GM23338 (cell line): ENCODE measurements around the gene MRGPRG. TPM values are rescaled to one million over a fixed set of nuclear protein-coding genes. Genes with fewer than 3 reads are reported as not detected.

Experiments used
- ATAC-seq: fragments of 200-7000 bp; cut with Tn5 transposase; 3 replicates; pipeline ENCODE4 v1.9.1; 2020
- DNase-seq: peaks from one replicate; pipeline ENCODE4 v3.0.0-alpha.2; 2015; ENCODE audit warnings: low spot score
- H2AFZ ChIP-seq: fragments of 200-600 bp; sonication (generic); 2 replicates; pipeline ENCODE4 v1.8.0; 2016; ENCODE audit warnings: antibody characterized with exemption, mild to moderate bottlenecking, moderate library complexity
- H3F3A ChIP-seq: fragments of 200-600 bp; sonication (generic); replicated peaks from 2 replicates; pipeline ENCODE4 v1.8.0; 2017; ENCODE audit warnings: antibody characterized with exemption, mixed run types, low read depth
- H3K27ac ChIP-seq: fragments of 200-600 bp; sonication (generic); 2 replicates; pipeline ENCODE4 v1.6.1; 2016; ENCODE audit warnings: low read depth
- H3K27me3 ChIP-seq: fragments of 200-600 bp; sonication (generic); 2 replicates; pipeline ENCODE4 v1.8.0; 2016; ENCODE audit warnings: mild to moderate bottlenecking, mixed run types, moderate library complexity; ENCODE audit not compliant: insufficient read depth
- H3K36me3 ChIP-seq: fragments of 200-600 bp; sonication (generic); 2 replicates; pipeline ENCODE4 v1.8.0; 2016; ENCODE audit warnings: mild to moderate bottlenecking; ENCODE audit not compliant: insufficient read depth
- H3K4me1 ChIP-seq: fragments of 200-600 bp; sonication (generic); 2 replicates; pipeline ENCODE4 v1.8.0; 2016; ENCODE audit warnings: mild to moderate bottlenecking, moderate library complexity; ENCODE audit not compliant: insufficient read depth
- H3K4me2 ChIP-seq: fragments of 200-600 bp; sonication (generic); 2 replicates; pipeline ENCODE4 v1.7.1; 2017; ENCODE audit warnings: mixed run types
- H3K4me3 ChIP-seq: fragments of 200-600 bp; sonication (generic); 2 replicates; pipeline ENCODE4 v1.6.1; 2016; ENCODE audit warnings: mixed run types
- H3K79me2 ChIP-seq: fragments of 200-600 bp; sonication (generic); replicated peaks from 2 replicates; pipeline ENCODE4 v1.8.0; 2017; ENCODE audit warnings: mild to moderate bottlenecking; ENCODE audit not compliant: insufficient read depth
- H3K9me2 ChIP-seq: fragments of 200-600 bp; sonication (generic); 2 replicates; pipeline ENCODE4 v1.8.0; 2017; ENCODE audit not compliant: insufficient read depth
- H4K20me1 ChIP-seq: fragments of 200-600 bp; sonication (generic); replicated peaks from 2 replicates; pipeline ENCODE4 v1.8.0; 2017; ENCODE audit warnings: mild to moderate bottlenecking; ENCODE audit not compliant: insufficient read depth
- H3K27ac Mint-ChIP-seq: 2 replicates; pipeline ENCODE4 v1.8.0; 2020; ENCODE audit warnings: inconsistent platforms, mild to moderate bottlenecking, moderate library complexity, mixed read lengths
- H3K27me3 Mint-ChIP-seq: 3 replicates; pipeline ENCODE4 v1.8.0; 2022; ENCODE audit warnings: low read depth, mild to moderate bottlenecking, moderate library complexity, mixed read lengths, inconsistent platforms; ENCODE audit not compliant: insufficient read depth, poor library complexity
- H3K36me3 Mint-ChIP-seq: 3 replicates; pipeline ENCODE4 v1.8.0; 2021; ENCODE audit warnings: low read depth, mild to moderate bottlenecking, inconsistent platforms, moderate library complexity, mixed read lengths
- H3K4me1 Mint-ChIP-seq: 3 replicates; pipeline ENCODE4 v1.8.0; 2020; ENCODE audit warnings: mild to moderate bottlenecking, inconsistent platforms, mixed read lengths
- H3K4me3 Mint-ChIP-seq: 3 replicates; pipeline ENCODE4 v1.8.0; 2021; ENCODE audit warnings: moderate library complexity, mild to moderate bottlenecking, inconsistent platforms, mixed read lengths
- H3K9me3 Mint-ChIP-seq: 3 replicates; pipeline ENCODE4 v1.8.0; 2020; ENCODE audit warnings: moderate library complexity, mild to moderate bottlenecking, inconsistent platforms, mixed read lengths
- CREB1 ChIP-seq: fragments of 250-450 bp; sonication (Bioruptor Pico); IDR thresholded peaks from 2 replicates; pipeline ENCODE4 v1.5.0; 2020; ENCODE audit warnings: low read depth, mild to moderate bottlenecking, moderate library complexity
- EZH2 ChIP-seq: fragments of 200-600 bp; sonication (generic); IDR thresholded peaks from one replicate; pipeline ENCODE4 v1.8.0; 2017; ENCODE audit warnings: antibody characterized with exemption, mild to moderate bottlenecking, low read depth; ENCODE audit not compliant: unreplicated experiment
- NANOG ChIP-seq: IDR thresholded peaks from 2 replicates; pipeline ENCODE4 v1.6.1; 2016; ENCODE audit warnings: antibody characterized with exemption, borderline replicate concordance
- STAT1 ChIP-seq: IDR thresholded peaks from one replicate; pipeline ENCODE4 v1.6.1; 2016; ENCODE audit warnings: antibody characterized with exemption; ENCODE audit not compliant: unreplicated experiment
- ZNF114 ChIP-seq: fragments of 250-450 bp; sonication (Bioruptor Pico); IDR thresholded peaks from 2 replicates; pipeline ENCODE4 v1.5.0; 2020; ENCODE audit warnings: mild to moderate bottlenecking, moderate library complexity
- ZNF331 ChIP-seq: fragments of 250-450 bp; sonication (Bioruptor Pico); IDR thresholded peaks from 2 replicates; pipeline ENCODE4 v1.5.0; 2020; ENCODE audit warnings: low read depth, mild to moderate bottlenecking, moderate library complexity
- polyA plus RNA-seq: library from polyadenylated mRNA; unstranded; fragments of >200 nt; fragmentation: Nextera tagmentation; extraction: Ambion mirVana; gene quantifications from 2 replicates; pipeline ENCODE4 v1.2.1, GENCODE V29; 2016
- total RNA-seq: library from RNA; depleted of rRNA; stranded (reverse); fragments of >200 nt; shearing (Covaris generic); gene quantifications from 2 replicates; pipeline ENCODE4 v1.2.3, GENCODE V29; 2014
- TF ChIP-seq, protein P1 (sequence below): fragments of 250-450 bp; sonication (Bioruptor Pico); IDR thresholded peaks from 2 replicates; pipeline ENCODE4 v1.5.0; 2020; ENCODE audit warnings: mild to moderate bottlenecking, moderate library complexity
- TF ChIP-seq, protein P2 (sequence below), 2 experiments: fragments of 200-600 bp in 1 of 2; sonication (generic) in 1 of 2; conservative IDR thresholded peaks; 2 replicates each; pipeline versions ENCODE4 v1.5.1 to v1.6.1; 2016 to 2017; ENCODE audit warnings: antibody characterized with exemption in 2 of 2, low read depth in 2 of 2, mild to moderate bottlenecking in 2 of 2, moderate library complexity in 1 of 2
- TF ChIP-seq, protein P3 (sequence below): IDR thresholded peaks from one replicate; pipeline ENCODE4 v1.6.1; 2018; ENCODE audit warnings: antibody characterized with exemption; ENCODE audit not compliant: unreplicated experiment

The MRGPRG gene
- total and polyA plus RNA-seq, 2 experiments from 2014 or later = not detected

DNA sequence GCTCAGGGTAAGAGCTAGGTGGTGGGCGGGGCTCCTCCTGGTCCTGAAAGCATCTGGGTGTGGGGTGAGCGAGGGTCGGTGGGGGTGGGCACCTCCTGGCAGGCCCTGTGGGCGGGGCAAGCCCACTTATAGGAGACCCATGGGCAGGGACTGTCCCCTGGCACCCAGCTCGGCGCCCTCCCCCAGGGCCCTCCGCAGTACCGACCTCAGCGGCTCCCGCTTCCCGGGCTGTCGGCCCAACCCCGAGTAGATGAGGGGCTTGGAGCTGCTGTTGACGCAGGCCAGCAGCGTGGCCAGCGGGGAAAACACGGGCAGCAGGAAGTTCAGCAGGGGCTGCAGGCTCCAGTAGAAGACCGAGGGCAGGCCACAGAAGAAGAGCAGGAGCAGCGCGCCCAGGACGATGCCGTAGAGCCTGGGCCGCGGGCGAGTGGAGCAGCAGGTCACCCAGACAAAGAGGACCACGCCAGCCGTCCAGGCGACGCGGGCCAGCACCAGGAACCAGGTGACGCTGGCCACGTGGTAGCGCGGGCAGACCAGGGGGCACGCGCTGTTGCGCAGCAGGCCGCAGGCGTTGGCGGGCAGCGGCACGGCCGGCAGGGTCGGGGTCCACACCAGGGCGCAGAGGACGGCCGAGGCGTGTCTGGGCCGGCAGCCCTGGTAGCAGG lies 663 bp downstream of the MRGPRG start:
- Histone ChIP-seq H3K9me2 (no peaks in the 10 kb centered on the region; the same call in 1 of the 2 replicates), H3K27me3 (no peaks in the 10 kb centered on the region), H3F3A (no peaks in the 10 kb centered on the region), H4K20me1 (no peaks in the 10 kb centered on the region), H3K4me1 (peaks cover 13% of the 10 kb centered on the region; the same call in 1 of the 2 replicates), H3K4me3 (no peak overlapping the region), H3K79me2 (no peaks in the 10 kb centered on the region), H3K27ac (no peak overlapping the region), H2AFZ (no peak overlapping the region), H3K36me3 (no peaks in the 10 kb centered on the region), H3K4me2 (no peak overlapping the region)
- Mint-ChIP-seq H3K36me3 (no peaks in the 10 kb centered on the region), H3K9me3 (no peaks in the 10 kb centered on the region), H3K4me1 (peaks cover 26% of the 10 kb centered on the region), H3K27me3 (peaks cover 4% of the 10 kb centered on the region), H3K27ac (no peak overlapping the region), H3K4me3 (no peak overlapping the region)
- TF ChIP-seq ZNF331 (CRISPR knock-in tag) = no peak
- TF ChIP-seq EZH2 = no peak
- DNase-seq (no peak), ATAC-seq (no peak)

DNA sequence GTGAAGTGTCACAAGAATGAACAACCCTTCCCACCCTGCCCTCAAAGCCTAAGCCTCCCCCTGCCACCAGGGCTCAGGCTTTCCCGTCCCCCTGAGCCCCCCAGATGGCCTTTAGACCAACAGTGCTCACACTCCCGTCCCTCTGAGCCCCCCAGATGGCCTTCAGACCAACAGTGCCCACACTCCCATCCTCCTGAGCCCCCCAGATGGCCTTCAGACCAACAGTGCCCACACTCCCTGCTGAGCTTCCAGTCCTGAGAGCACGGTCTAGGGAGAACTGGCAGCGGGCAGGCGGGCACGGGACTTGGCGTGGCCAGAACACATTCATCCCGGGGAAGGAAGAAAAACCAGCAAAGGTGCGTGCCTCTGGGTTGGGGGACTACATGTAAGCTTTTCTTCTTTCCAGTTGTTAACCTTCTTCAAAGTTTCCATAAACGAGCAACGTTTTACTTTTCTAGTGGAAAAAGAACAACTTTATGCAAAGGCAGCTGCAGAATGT lies 2.5 kb downstream of the MRGPRG start:
- ATAC-seq (no peak), DNase-seq (no peak)
- H3K4me3 Mint-ChIP-seq = no peak overlapping the region
- no peaks in the 10 kb centered on the region for H3F3A ChIP-seq
- no peak overlapping the region for H3K4me3 ChIP-seq
- no peaks in the 10 kb centered on the region for H3K9me3 Mint-ChIP-seq
- H3K9me2 ChIP-seq = peaks cover 2% of the 10 kb centered on the region
- H2AFZ ChIP-seq = no peak overlapping the region
- no peaks in the 10 kb centered on the region for H4K20me1 ChIP-seq
- H3K4me1 Mint-ChIP-seq = peaks cover 24% of the 10 kb centered on the region
- no peaks in the 10 kb centered on the region for H3K27me3 ChIP-seq
- no peak overlapping the region for H3K27ac Mint-ChIP-seq
- no peaks in the 10 kb centered on the region for H3K79me2 ChIP-seq
- peaks cover 2% of the 10 kb centered on the region for H3K27me3 Mint-ChIP-seq
- H3K36me3 ChIP-seq = 0 out of 2 replicates have a peak, but pooled peaks cover 4% of the 10 kb centered on the region
- H3K4me2 ChIP-seq = no peak overlapping the region
- H3K36me3 Mint-ChIP-seq = no peaks in the 10 kb centered on the region
- H3K27ac ChIP-seq = no peak overlapping the region
- peaks cover 13% of the 10 kb centered on the region; the same call in 1 of the 2 replicates for H3K4me1 ChIP-seq
- TF ChIP-seq, protein P1, sequence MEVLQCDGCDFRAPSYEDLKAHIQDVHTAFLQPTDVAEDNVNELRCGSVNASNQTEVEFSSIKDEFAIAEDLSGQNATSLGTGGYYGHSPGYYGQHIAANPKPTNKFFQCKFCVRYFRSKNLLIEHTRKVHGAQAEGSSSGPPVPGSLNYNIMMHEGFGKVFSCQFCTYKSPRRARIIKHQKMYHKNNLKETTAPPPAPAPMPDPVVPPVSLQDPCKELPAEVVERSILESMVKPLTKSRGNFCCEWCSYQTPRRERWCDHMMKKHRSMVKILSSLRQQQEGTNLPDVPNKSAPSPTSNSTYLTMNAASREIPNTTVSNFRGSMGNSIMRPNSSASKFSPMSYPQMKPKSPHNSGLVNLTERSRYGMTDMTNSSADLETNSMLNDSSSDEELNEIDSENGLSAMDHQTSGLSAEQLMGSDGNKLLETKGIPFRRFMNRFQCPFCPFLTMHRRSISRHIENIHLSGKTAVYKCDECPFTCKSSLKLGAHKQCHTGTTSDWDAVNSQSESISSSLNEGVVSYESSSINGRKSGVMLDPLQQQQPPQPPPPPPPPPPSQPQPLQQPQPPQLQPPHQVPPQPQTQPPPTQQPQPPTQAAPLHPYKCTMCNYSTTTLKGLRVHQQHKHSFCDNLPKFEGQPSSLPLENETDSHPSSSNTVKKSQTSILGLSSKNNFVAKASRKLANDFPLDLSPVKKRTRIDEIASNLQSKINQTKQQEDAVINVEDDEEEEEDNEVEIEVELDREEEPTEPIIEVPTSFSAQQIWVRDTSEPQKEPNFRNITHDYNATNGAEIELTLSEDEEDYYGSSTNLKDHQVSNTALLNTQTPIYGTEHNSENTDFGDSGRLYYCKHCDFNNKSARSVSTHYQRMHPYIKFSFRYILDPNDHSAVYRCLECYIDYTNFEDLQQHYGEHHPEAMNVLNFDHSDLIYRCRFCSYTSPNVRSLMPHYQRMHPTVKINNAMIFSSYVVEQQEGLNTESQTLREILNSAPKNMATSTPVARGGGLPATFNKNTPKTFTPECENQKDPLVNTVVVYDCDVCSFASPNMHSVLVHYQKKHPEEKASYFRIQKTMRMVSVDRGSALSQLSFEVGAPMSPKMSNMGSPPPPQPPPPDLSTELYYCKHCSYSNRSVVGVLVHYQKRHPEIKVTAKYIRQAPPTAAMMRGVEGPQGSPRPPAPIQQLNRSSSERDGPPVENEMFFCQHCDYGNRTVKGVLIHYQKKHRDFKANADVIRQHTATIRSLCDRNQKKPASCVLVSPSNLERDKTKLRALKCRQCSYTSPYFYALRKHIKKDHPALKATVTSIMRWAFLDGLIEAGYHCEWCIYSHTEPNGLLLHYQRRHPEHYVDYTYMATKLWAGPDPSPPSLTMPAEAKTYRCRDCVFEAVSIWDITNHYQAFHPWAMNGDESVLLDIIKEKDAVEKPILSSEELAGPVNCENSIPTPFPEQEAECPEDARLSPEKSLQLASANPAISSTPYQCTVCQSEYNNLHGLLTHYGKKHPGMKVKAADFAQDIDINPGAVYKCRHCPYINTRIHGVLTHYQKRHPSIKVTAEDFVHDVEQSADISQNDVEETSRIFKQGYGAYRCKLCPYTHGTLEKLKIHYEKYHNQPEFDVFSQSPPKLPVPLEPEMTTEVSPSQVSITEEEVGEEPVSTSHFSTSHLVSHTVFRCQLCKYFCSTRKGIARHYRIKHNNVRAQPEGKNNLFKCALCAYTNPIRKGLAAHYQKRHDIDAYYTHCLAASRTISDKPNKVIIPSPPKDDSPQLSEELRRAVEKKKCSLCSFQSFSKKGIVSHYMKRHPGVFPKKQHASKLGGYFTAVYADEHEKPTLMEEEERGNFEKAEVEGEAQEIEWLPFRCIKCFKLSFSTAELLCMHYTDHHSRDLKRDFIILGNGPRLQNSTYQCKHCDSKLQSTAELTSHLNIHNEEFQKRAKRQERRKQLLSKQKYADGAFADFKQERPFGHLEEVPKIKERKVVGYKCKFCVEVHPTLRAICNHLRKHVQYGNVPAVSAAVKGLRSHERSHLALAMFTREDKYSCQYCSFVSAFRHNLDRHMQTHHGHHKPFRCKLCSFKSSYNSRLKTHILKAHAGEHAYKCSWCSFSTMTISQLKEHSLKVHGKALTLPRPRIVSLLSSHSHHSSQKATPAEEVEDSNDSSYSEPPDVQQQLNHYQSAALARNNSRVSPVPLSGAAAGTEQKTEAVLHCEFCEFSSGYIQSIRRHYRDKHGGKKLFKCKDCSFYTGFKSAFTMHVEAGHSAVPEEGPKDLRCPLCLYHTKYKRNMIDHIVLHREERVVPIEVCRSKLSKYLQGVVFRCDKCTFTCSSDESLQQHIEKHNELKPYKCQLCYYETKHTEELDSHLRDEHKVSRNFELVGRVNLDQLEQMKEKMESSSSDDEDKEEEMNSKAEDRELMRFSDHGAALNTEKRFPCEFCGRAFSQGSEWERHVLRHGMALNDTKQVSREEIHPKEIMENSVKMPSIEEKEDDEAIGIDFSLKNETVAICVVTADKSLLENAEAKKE (CRISPR knock-in tag) = no peak
- no peak for TF ChIP-seq EZH2
- TF ChIP-seq CREB1 (CRISPR knock-in tag) = no peak
- TF ChIP-seq NANOG = no peak
- TF ChIP-seq ZNF331 (CRISPR knock-in tag) = no peak
- TF ChIP-seq, protein P2, sequence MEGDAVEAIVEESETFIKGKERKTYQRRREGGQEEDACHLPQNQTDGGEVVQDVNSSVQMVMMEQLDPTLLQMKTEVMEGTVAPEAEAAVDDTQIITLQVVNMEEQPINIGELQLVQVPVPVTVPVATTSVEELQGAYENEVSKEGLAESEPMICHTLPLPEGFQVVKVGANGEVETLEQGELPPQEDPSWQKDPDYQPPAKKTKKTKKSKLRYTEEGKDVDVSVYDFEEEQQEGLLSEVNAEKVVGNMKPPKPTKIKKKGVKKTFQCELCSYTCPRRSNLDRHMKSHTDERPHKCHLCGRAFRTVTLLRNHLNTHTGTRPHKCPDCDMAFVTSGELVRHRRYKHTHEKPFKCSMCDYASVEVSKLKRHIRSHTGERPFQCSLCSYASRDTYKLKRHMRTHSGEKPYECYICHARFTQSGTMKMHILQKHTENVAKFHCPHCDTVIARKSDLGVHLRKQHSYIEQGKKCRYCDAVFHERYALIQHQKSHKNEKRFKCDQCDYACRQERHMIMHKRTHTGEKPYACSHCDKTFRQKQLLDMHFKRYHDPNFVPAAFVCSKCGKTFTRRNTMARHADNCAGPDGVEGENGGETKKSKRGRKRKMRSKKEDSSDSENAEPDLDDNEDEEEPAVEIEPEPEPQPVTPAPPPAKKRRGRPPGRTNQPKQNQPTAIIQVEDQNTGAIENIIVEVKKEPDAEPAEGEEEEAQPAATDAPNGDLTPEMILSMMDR (conservative IDR thresholded peaks at IDR 0.05; ENCODE audit: low read depth in 2 of 2) = no peak
- TF ChIP-seq, protein P3, sequence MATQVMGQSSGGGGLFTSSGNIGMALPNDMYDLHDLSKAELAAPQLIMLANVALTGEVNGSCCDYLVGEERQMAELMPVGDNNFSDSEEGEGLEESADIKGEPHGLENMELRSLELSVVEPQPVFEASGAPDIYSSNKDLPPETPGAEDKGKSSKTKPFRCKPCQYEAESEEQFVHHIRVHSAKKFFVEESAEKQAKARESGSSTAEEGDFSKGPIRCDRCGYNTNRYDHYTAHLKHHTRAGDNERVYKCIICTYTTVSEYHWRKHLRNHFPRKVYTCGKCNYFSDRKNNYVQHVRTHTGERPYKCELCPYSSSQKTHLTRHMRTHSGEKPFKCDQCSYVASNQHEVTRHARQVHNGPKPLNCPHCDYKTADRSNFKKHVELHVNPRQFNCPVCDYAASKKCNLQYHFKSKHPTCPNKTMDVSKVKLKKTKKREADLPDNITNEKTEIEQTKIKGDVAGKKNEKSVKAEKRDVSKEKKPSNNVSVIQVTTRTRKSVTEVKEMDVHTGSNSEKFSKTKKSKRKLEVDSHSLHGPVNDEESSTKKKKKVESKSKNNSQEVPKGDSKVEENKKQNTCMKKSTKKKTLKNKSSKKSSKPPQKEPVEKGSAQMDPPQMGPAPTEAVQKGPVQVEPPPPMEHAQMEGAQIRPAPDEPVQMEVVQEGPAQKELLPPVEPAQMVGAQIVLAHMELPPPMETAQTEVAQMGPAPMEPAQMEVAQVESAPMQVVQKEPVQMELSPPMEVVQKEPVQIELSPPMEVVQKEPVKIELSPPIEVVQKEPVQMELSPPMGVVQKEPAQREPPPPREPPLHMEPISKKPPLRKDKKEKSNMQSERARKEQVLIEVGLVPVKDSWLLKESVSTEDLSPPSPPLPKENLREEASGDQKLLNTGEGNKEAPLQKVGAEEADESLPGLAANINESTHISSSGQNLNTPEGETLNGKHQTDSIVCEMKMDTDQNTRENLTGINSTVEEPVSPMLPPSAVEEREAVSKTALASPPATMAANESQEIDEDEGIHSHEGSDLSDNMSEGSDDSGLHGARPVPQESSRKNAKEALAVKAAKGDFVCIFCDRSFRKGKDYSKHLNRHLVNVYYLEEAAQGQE = no peak
- TF ChIP-seq STAT1 = no peak
- no peak for TF ChIP-seq ZNF114 (CRISPR knock-in tag)
